Testis (tissue), 2 donors: Measurements from ENCODE around the gene HOXC9.

Source experiments
- POLR2A ChIP-seq: fragments of 450-650 bp; IDR thresholded peaks from one replicate; pipeline ENCODE4 v1.6.1; 2017; ENCODE audit warnings: antibody characterized with exemption, mild to moderate bottlenecking, moderate library complexity
- TF ChIP-seq, protein P1 (sequence below), 3 experiments: fragments of 450-650 bp in 2 of 3; fragments of 200-600 bp in 1 of 3; sonication (generic) in 1 of 3; IDR thresholded peaks; one replicate each; pipeline ENCODE4 v1.5.1; 2016 to 2019; ENCODE audit warnings: antibody characterized with exemption in 3 of 3, mild to moderate bottlenecking in 2 of 3, moderate library complexity in 1 of 3

DNA sequence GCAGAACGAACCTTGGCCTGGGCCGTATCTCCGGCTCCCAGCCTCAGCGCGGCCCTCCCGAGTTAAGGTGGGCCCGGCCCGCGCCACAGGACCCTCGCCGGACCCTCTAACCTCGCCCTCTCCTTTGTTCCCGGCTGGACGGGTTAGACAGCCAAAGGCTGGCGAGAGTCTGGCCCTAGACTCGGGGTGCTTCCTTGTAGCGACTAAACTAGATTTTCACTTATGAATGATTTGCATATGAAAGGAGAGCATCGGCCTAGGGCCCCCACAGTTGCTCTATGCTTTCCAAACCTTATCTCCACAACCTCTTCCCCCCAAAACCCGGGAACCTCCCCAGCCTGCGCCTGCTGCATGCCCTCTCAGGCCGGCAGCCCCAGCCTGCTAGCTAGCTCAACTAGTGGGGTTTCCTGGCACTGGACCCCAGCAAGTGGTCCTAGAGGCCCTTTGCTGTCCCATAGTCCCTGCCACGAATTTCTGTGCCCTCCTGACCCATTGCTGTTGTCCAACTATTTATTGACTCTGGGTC, 34.9 kb downstream of the HOXC9 start:
- TF ChIP-seq, protein P1, sequence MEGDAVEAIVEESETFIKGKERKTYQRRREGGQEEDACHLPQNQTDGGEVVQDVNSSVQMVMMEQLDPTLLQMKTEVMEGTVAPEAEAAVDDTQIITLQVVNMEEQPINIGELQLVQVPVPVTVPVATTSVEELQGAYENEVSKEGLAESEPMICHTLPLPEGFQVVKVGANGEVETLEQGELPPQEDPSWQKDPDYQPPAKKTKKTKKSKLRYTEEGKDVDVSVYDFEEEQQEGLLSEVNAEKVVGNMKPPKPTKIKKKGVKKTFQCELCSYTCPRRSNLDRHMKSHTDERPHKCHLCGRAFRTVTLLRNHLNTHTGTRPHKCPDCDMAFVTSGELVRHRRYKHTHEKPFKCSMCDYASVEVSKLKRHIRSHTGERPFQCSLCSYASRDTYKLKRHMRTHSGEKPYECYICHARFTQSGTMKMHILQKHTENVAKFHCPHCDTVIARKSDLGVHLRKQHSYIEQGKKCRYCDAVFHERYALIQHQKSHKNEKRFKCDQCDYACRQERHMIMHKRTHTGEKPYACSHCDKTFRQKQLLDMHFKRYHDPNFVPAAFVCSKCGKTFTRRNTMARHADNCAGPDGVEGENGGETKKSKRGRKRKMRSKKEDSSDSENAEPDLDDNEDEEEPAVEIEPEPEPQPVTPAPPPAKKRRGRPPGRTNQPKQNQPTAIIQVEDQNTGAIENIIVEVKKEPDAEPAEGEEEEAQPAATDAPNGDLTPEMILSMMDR (IDR thresholded peaks at IDR 0.05), result no peak
- TF ChIP-seq POLR2A, result no peak
